ENCODE results near the gene PHC2. TPM values are rescaled to one million over a fixed set of nuclear protein-coding genes. Genes with fewer than 3 reads are reported as not detected.
A peak's percentile ranks its signal among the peaks of the same experiment; 100 is the strongest.

Gene PHC2
- polyA plus RNA-seq, 1 donor (not counting 4 experiments of a cell fraction or from before 2014, with no cell fraction given): 51.7 TPM

DNA sequence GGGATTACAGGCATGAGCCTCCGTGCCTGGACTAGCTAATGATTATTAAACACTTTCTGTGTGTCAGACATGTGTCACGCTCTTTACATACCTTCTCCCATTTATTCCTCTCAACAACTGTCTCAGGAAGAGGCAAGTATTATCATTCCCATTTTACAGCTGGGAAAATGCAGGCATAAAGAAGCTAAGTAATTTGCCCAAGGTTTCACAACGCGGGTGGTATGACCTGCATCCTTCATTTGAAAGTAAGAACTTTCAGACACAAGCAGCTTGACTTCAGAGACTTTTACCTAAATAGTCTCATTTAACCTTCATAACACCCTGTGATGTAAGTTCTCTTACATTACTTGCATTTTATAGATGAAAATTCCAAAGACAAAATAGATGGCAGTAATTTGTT, 40.5 kb upstream of the PHC2 start:
- H3K79me2 ChIP-seq (ENCODE audit: control insufficient read depth, insufficient read depth, low read length): peaks cover 15% of the 10 kb centered on the region
- DNase-seq (ENCODE audit: low read depth, low spot score) (no peak), FAIRE-seq (no peak)
- no peak overlapping the region for H2AFZ ChIP-seq (ENCODE audit: control insufficient read depth, low read length)
- peaks cover 0 to 3% of the 10 kb centered on the region in 2 experiments for H3K36me3 ChIP-seq (ENCODE audit: control insufficient read depth in 2 of 2, extremely low read depth in 1 of 2, insufficient read depth in 2 of 2, low read length in 2 of 2)
- H3K9ac ChIP-seq (ENCODE audit: control insufficient read depth, extremely low read depth, insufficient read depth, low read length): no peak overlapping the region
- no peaks in the 10 kb centered on the region for H4K20me1 ChIP-seq (ENCODE audit: control insufficient read depth, extremely low read depth, insufficient read depth, low read length)
- TF ChIP-seq EZH2 (IDR thresholded peaks at IDR 0.05; ENCODE audit: low read length): no peak
- dilution Hi-C loops (cut with MboI; ENCODE audit: extremely low pct_ligation_motif_present, low sequenced_read_pairs): no loop called here
- no peaks in the 10 kb centered on the region for H3K9me1 ChIP-seq (ENCODE audit: control insufficient read depth, extremely low read depth, insufficient read depth, low read length)
- no peaks in the 10 kb centered on the region for H3K27me3 ChIP-seq (ENCODE audit: control insufficient read depth, extremely low read depth, insufficient read depth, low read length)
- H3K9me3 ChIP-seq (ENCODE audit: control insufficient read depth, low read depth, low read length): no peaks in the 10 kb centered on the region
- H3K4me2 ChIP-seq (ENCODE audit: control insufficient read depth, extremely low read depth, insufficient read depth, low read depth, low read length): peak overlapping the region; percentile 75
- H3K4me3 ChIP-seq (ENCODE audit: control insufficient read depth in 2 of 3, extremely low read depth in 1 of 3, insufficient read depth in 2 of 3, low read depth in 1 of 3, low read length in 3 of 3): no peak overlapping the region
- peaks cover 22% of the 10 kb centered on the region for H3K4me1 ChIP-seq (ENCODE audit: control insufficient read depth, extremely low read depth, insufficient read depth, low read length)
- H3K27ac ChIP-seq (ENCODE audit: control insufficient read depth, insufficient read depth, low read length): peak overlapping the region; percentile 17

DNA sequence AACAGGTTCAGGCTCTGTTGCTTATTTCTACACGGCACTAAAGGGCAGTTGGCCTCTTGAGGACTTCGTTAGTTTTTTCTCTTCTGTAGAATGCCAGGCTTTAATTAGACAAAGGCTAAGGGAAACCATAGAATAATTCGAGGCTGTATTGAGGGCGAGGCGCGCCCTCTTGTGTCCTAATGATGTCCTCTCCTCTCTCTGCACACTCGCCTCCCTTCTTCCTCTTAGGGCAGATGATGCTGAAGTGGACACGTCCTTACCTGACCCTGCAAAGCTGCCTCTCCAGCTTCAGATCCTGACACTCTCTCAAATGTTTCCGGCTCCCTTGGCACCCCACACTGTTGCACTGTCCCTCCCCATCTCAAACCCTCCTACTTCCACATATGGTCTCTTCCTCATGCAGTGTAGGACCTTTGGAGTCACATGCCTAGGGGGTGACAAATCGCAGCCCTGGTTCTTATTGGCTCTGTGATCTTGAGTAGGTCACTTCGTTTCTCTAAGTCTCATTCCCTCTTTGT, 39.7 kb upstream of the PHC2 start:
- Histone ChIP-seq H3K9me1 (ENCODE audit: control insufficient read depth, extremely low read depth, insufficient read depth, low read length) (no peaks in the 10 kb centered on the region), H3K4me3 (ENCODE audit: control insufficient read depth in 2 of 3, extremely low read depth in 1 of 3, insufficient read depth in 2 of 3, low read depth in 1 of 3, low read length in 3 of 3) (no peak overlapping the region), H3K27me3 (ENCODE audit: control insufficient read depth, extremely low read depth, insufficient read depth, low read length) (no peaks in the 10 kb centered on the region), H3K9me3 (ENCODE audit: control insufficient read depth, low read depth, low read length) (no peaks in the 10 kb centered on the region), H2AFZ (ENCODE audit: control insufficient read depth, low read length) (peak overlapping the region; percentile 80), H3K27ac (ENCODE audit: control insufficient read depth, insufficient read depth, low read length) (peak overlapping the region; percentile 38), H3K79me2 (ENCODE audit: control insufficient read depth, insufficient read depth, low read length) (peaks cover 15% of the 10 kb centered on the region), H3K9ac (ENCODE audit: control insufficient read depth, extremely low read depth, insufficient read depth, low read length) (peak overlapping the region; percentile 11), H4K20me1 (ENCODE audit: control insufficient read depth, extremely low read depth, insufficient read depth, low read length) (no peaks in the 10 kb centered on the region), H3K4me2 (ENCODE audit: control insufficient read depth, extremely low read depth, insufficient read depth, low read depth, low read length) (peak overlapping the region; percentile 65), H3K4me1 (ENCODE audit: control insufficient read depth, extremely low read depth, insufficient read depth, low read length) (peaks cover 22% of the 10 kb centered on the region), H3K36me3 (ENCODE audit: control insufficient read depth in 2 of 2, extremely low read depth in 1 of 2, insufficient read depth in 2 of 2, low read length in 2 of 2) (peaks cover 0 to 3% of the 10 kb centered on the region in 2 experiments)
- DNase-seq (ENCODE audit: low read depth, low spot score) (peak; percentile 63), FAIRE-seq (peak; percentile 97)
- dilution Hi-C loops (cut with MboI; ENCODE audit: extremely low pct_ligation_motif_present, low sequenced_read_pairs): no loop called here
- TF ChIP-seq EZH2 (IDR thresholded peaks at IDR 0.05; ENCODE audit: low read length): no peak
- TF ChIP-seq CTCF (optimal IDR thresholded peaks at IDR 0.05 in 1 of 3, IDR thresholded peaks at IDR 0.05 in 1 of 3, conservative IDR thresholded peaks at IDR 0.05 in 1 of 3; ENCODE audit: extremely low read depth in 1 of 3, insufficient read depth in 2 of 3, low read length in 3 of 3): peak; percentile 88 to 97 (median 91)

GRCh38 chr1:33469691-33470090, 38.8 kb upstream of the PHC2 start:
- peaks cover 22% of the 10 kb centered on the region for H3K4me1 ChIP-seq (ENCODE audit: control insufficient read depth, extremely low read depth, insufficient read depth, low read length)
- no peaks in the 10 kb centered on the region for H3K27me3 ChIP-seq (ENCODE audit: control insufficient read depth, extremely low read depth, insufficient read depth, low read length)
- H3K4me2 ChIP-seq (ENCODE audit: control insufficient read depth, extremely low read depth, insufficient read depth, low read depth, low read length): no peak overlapping the region
- no peak overlapping the region for H2AFZ ChIP-seq (ENCODE audit: control insufficient read depth, low read length)
- H3K79me2 ChIP-seq (ENCODE audit: control insufficient read depth, insufficient read depth, low read length): peaks cover 13% of the 10 kb centered on the region
- no peak for DNase-seq (ENCODE audit: low read depth, low spot score)
- no peak overlapping the region for H3K9ac ChIP-seq (ENCODE audit: control insufficient read depth, extremely low read depth, insufficient read depth, low read length)
- no peaks in the 10 kb centered on the region for H3K9me3 ChIP-seq (ENCODE audit: control insufficient read depth, low read depth, low read length)
- H3K27ac ChIP-seq (ENCODE audit: control insufficient read depth, insufficient read depth, low read length): no peak overlapping the region
- TF ChIP-seq EZH2 (IDR thresholded peaks at IDR 0.05; ENCODE audit: low read length) (no peak), CTCF (optimal IDR thresholded peaks at IDR 0.05 in 1 of 3, IDR thresholded peaks at IDR 0.05 in 1 of 3, conservative IDR thresholded peaks at IDR 0.05 in 1 of 3; ENCODE audit: extremely low read depth in 1 of 3, insufficient read depth in 2 of 3, low read length in 3 of 3) (no peak)
- peaks cover 0 to 3% of the 10 kb centered on the region in 2 experiments for H3K36me3 ChIP-seq (ENCODE audit: control insufficient read depth in 2 of 2, extremely low read depth in 1 of 2, insufficient read depth in 2 of 2, low read length in 2 of 2)
- H3K4me3 ChIP-seq (ENCODE audit: control insufficient read depth in 2 of 3, extremely low read depth in 1 of 3, insufficient read depth in 2 of 3, low read depth in 1 of 3, low read length in 3 of 3): no peak overlapping the region
- no peaks in the 10 kb centered on the region for H4K20me1 ChIP-seq (ENCODE audit: control insufficient read depth, extremely low read depth, insufficient read depth, low read length)
- FAIRE-seq: no peak
- H3K9me1 ChIP-seq (ENCODE audit: control insufficient read depth, extremely low read depth, insufficient read depth, low read length): no peaks in the 10 kb centered on the region
- dilution Hi-C loops (cut with MboI; ENCODE audit: extremely low pct_ligation_motif_present, low sequenced_read_pairs): no loop called here
